Neural progenitor cell (in vitro differentiated cells): ENCODE results near the gene ANO1.

Experiments used
- EZH2 ChIP-seq: fragments of 200-600 bp; sonication (generic); IDR thresholded peaks from 2 replicates; pipeline ENCODE4 v1.6.1; 2017; ENCODE audit warnings: antibody characterized with exemption, mild to moderate bottlenecking, moderate library complexity
- EZH2phosphoT487 ChIP-seq: fragments of 200-600 bp; sonication (generic); IDR thresholded peaks from 2 replicates; pipeline ENCODE4 v1.6.1; 2017; ENCODE audit warnings: antibody characterized with exemption
- TF ChIP-seq, protein P1 (sequence below): fragments of 200-600 bp; sonication (generic); IDR thresholded peaks from 2 replicates; pipeline ENCODE4 v1.5.1; 2017; ENCODE audit warnings: antibody characterized with exemption, mild to moderate bottlenecking

DNA sequence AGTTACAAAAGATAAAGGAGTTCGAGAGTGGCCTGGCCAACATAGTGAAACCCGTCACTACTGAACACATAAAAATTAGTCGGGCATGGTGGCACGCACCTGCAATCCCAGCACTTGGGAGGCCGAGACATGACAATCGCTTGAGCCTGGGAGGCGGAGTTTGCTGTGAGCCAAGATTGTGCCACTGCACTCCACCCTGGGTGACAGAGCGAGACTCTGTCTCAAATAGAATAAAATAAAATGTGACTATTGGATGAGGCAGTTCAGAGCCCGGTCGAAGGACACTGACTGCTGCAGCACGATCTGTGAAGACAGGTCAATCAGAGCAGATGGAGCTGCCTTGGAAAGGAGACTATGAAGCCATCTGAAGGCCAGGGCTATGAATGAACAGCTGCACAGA is 37.7 kb upstream of the ANO1 start:
- TF ChIP-seq EZH2 (no peak), EZH2phosphoT487 (no peak)
- TF ChIP-seq, protein P1, sequence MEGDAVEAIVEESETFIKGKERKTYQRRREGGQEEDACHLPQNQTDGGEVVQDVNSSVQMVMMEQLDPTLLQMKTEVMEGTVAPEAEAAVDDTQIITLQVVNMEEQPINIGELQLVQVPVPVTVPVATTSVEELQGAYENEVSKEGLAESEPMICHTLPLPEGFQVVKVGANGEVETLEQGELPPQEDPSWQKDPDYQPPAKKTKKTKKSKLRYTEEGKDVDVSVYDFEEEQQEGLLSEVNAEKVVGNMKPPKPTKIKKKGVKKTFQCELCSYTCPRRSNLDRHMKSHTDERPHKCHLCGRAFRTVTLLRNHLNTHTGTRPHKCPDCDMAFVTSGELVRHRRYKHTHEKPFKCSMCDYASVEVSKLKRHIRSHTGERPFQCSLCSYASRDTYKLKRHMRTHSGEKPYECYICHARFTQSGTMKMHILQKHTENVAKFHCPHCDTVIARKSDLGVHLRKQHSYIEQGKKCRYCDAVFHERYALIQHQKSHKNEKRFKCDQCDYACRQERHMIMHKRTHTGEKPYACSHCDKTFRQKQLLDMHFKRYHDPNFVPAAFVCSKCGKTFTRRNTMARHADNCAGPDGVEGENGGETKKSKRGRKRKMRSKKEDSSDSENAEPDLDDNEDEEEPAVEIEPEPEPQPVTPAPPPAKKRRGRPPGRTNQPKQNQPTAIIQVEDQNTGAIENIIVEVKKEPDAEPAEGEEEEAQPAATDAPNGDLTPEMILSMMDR: no peak
